ENCODE results near the gene LITAF. TPM values are rescaled to one million over a fixed set of nuclear protein-coding genes. Genes with fewer than 3 reads are reported as not detected.

The LITAF gene
- total RNA-seq: 0.81 and 3.3 TPM in 2 replicates

GRCh38 chr16:11586856-11587642 lies at the start of gene LITAF:
TSS of gene LITAF (minus strand) at chr16:11586919. CDS start at chr16:11556730, 30,189 bp downstream.

Other genes with a start within 250 kb of the LITAF start
- gene RMI2, start 241.5 kb downstream of the LITAF start, total RNA-seq: 3.0 and 7.1 TPM in 2 replicates
- gene SNN, start 81.5 kb upstream of the LITAF start, total RNA-seq: 20.7 and 26.4 TPM in 2 replicates
- 24.6 and 25.1 TPM in 2 replicates for gene TXNDC11, start 155.9 kb upstream of the LITAF start, total RNA-seq
- 29.4 and 53.4 TPM in 2 replicates for gene ZC3H7A, start 210.3 kb upstream of the LITAF start, total RNA-seq